ENCODE measurements around the gene SLC12A1. TPM values are rescaled to one million over a fixed set of nuclear protein-coding genes. Genes with fewer than 3 reads are reported as not detected.

SLC12A1 gene
- total RNA-seq, 1 experiment from 2014 or later: 0.15 TPM

DNA sequence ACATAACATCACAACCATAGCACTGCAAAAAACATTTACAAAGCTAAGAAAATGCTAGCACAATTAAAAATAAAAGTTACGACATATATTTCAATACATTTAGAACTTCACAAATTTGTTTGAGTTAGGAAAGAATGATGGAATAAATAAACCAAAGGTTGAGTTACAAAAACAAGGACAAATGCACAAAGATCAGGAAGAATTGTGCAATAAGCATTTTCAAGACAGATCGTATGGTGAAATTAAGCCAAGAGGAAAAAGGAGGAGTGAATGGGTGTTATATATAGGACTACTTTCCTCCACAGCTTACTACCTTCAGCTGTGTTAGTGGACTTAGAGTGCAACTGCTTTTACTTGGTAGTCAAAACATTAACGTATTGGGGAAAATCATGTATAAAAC is 20.6 kb upstream of the SLC12A1 start (continued):
- TF ChIP-seq, protein P1, sequence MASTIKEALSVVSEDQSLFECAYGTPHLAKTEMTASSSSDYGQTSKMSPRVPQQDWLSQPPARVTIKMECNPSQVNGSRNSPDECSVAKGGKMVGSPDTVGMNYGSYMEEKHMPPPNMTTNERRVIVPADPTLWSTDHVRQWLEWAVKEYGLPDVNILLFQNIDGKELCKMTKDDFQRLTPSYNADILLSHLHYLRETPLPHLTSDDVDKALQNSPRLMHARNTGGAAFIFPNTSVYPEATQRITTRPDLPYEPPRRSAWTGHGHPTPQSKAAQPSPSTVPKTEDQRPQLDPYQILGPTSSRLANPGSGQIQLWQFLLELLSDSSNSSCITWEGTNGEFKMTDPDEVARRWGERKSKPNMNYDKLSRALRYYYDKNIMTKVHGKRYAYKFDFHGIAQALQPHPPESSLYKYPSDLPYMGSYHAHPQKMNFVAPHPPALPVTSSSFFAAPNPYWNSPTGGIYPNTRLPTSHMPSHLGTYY (CRISPR knock-in tag; IDR thresholded peaks at IDR 0.05): no peak
- TF ChIP-seq, protein P2, sequence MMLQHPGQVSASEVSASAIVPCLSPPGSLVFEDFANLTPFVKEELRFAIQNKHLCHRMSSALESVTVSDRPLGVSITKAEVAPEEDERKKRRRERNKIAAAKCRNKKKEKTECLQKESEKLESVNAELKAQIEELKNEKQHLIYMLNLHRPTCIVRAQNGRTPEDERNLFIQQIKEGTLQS (CRISPR knock-in tag; conservative IDR thresholded peaks at IDR 0.05): no peak
- TF ChIP-seq, protein P3, sequence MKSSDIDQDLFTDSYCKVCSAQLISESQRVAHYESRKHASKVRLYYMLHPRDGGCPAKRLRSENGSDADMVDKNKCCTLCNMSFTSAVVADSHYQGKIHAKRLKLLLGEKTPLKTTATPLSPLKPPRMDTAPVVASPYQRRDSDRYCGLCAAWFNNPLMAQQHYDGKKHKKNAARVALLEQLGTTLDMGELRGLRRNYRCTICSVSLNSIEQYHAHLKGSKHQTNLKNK (CRISPR knock-in tag; IDR thresholded peaks at IDR 0.05): no peak
- TF ChIP-seq IRF2 (CRISPR knock-in tag; IDR thresholded peaks at IDR 0.05; ENCODE audit: borderline replicate concordance, low read depth): no peak
- TF ChIP-seq, protein P4, sequence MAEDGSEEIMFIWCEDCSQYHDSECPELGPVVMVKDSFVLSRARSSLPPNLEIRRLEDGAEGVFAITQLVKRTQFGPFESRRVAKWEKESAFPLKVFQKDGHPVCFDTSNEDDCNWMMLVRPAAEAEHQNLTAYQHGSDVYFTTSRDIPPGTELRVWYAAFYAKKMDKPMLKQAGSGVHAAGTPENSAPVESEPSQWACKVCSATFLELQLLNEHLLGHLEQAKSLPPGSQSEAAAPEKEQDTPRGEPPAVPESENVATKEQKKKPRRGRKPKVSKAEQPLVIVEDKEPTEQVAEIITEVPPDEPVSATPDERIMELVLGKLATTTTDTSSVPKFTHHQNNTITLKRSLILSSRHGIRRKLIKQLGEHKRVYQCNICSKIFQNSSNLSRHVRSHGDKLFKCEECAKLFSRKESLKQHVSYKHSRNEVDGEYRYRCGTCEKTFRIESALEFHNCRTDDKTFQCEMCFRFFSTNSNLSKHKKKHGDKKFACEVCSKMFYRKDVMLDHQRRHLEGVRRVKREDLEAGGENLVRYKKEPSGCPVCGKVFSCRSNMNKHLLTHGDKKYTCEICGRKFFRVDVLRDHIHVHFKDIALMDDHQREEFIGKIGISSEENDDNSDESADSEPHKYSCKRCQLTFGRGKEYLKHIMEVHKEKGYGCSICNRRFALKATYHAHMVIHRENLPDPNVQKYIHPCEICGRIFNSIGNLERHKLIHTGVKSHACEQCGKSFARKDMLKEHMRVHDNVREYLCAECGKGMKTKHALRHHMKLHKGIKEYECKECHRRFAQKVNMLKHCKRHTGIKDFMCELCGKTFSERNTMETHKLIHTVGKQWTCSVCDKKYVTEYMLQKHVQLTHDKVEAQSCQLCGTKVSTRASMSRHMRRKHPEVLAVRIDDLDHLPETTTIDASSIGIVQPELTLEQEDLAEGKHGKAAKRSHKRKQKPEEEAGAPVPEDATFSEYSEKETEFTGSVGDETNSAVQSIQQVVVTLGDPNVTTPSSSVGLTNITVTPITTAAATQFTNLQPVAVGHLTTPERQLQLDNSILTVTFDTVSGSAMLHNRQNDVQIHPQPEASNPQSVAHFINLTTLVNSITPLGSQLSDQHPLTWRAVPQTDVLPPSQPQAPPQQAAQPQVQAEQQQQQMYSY (CRISPR knock-in tag; IDR thresholded peaks at IDR 0.05): no peak
- TF ChIP-seq, protein P5, sequence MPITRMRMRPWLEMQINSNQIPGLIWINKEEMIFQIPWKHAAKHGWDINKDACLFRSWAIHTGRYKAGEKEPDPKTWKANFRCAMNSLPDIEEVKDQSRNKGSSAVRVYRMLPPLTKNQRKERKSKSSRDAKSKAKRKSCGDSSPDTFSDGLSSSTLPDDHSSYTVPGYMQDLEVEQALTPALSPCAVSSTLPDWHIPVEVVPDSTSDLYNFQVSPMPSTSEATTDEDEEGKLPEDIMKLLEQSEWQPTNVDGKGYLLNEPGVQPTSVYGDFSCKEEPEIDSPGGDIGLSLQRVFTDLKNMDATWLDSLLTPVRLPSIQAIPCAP (CRISPR knock-in tag; IDR thresholded peaks at IDR 0.05): no peak

DNA sequence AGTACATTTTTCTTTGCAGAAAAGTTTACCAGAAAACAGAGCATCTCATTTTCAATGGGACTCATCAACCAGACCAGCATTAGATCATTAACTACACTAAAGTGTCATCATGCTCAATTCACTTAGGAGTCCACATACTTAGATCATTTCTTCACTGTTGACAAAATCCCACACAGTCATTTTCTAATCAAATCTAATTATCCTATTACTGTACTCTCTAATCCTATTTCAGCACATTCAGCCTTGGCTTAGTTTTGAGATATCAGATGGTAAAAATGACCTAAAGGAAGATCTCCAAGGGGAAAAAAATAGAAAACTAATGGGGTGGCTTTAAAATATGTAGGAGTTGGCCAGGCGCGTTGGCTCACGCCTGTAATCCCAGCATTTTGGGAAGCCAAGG is 19.8 kb upstream of the SLC12A1 start:
- no peak for DNase-seq (ENCODE audit: low spot score)
- ChIA-PET POLR2A (no interaction called here), CTCF (no interaction called here)
- ATAC-seq: no peak
- H3K27me3 Mint-ChIP-seq (ENCODE audit: low read depth): peaks cover 4% of the 10 kb centered on the region
- TF ChIP-seq IRF2 (CRISPR knock-in tag; IDR thresholded peaks at IDR 0.05; ENCODE audit: borderline replicate concordance, low read depth): no peak
- no peak for TF ChIP-seq RORB (CRISPR knock-in tag; IDR thresholded peaks at IDR 0.05)
- TF ChIP-seq TEAD4 (CRISPR knock-in tag; IDR thresholded peaks at IDR 0.05): no peak
- TF ChIP-seq, protein P6, sequence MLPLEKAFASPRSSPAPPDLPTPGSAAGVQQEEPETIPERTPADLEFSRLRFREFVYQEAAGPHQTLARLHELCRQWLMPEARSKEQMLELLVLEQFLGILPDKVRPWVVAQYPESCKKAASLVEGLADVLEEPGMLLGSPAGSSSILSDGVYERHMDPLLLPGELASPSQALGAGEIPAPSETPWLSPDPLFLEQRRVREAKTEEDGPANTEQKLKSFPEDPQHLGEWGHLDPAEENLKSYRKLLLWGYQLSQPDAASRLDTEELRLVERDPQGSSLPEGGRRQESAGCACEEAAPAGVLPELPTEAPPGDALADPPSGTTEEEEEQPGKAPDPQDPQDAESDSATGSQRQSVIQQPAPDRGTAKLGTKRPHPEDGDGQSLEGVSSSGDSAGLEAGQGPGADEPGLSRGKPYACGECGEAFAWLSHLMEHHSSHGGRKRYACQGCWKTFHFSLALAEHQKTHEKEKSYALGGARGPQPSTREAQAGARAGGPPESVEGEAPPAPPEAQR (CRISPR knock-in tag; IDR thresholded peaks at IDR 0.05): no peak
- no peak for TF ChIP-seq CBFB (CRISPR knock-in tag; IDR thresholded peaks at IDR 0.05; ENCODE audit: low read depth)
- TF ChIP-seq, protein P7, sequence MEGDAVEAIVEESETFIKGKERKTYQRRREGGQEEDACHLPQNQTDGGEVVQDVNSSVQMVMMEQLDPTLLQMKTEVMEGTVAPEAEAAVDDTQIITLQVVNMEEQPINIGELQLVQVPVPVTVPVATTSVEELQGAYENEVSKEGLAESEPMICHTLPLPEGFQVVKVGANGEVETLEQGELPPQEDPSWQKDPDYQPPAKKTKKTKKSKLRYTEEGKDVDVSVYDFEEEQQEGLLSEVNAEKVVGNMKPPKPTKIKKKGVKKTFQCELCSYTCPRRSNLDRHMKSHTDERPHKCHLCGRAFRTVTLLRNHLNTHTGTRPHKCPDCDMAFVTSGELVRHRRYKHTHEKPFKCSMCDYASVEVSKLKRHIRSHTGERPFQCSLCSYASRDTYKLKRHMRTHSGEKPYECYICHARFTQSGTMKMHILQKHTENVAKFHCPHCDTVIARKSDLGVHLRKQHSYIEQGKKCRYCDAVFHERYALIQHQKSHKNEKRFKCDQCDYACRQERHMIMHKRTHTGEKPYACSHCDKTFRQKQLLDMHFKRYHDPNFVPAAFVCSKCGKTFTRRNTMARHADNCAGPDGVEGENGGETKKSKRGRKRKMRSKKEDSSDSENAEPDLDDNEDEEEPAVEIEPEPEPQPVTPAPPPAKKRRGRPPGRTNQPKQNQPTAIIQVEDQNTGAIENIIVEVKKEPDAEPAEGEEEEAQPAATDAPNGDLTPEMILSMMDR (IDR thresholded peaks at IDR 0.05): no peak
- no peak for TF ChIP-seq FOXJ3 (CRISPR knock-in tag; IDR thresholded peaks at IDR 0.05; ENCODE audit: borderline replicate concordance)
- TF ChIP-seq, protein P8, sequence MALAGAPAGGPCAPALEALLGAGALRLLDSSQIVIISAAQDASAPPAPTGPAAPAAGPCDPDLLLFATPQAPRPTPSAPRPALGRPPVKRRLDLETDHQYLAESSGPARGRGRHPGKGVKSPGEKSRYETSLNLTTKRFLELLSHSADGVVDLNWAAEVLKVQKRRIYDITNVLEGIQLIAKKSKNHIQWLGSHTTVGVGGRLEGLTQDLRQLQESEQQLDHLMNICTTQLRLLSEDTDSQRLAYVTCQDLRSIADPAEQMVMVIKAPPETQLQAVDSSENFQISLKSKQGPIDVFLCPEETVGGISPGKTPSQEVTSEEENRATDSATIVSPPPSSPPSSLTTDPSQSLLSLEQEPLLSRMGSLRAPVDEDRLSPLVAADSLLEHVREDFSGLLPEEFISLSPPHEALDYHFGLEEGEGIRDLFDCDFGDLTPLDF (CRISPR knock-in tag; IDR thresholded peaks at IDR 0.05): no peak
- no peak for TF ChIP-seq ZNF219 (CRISPR knock-in tag; IDR thresholded peaks at IDR 0.05; ENCODE audit: borderline replicate concordance)
- TF ChIP-seq, protein P9, sequence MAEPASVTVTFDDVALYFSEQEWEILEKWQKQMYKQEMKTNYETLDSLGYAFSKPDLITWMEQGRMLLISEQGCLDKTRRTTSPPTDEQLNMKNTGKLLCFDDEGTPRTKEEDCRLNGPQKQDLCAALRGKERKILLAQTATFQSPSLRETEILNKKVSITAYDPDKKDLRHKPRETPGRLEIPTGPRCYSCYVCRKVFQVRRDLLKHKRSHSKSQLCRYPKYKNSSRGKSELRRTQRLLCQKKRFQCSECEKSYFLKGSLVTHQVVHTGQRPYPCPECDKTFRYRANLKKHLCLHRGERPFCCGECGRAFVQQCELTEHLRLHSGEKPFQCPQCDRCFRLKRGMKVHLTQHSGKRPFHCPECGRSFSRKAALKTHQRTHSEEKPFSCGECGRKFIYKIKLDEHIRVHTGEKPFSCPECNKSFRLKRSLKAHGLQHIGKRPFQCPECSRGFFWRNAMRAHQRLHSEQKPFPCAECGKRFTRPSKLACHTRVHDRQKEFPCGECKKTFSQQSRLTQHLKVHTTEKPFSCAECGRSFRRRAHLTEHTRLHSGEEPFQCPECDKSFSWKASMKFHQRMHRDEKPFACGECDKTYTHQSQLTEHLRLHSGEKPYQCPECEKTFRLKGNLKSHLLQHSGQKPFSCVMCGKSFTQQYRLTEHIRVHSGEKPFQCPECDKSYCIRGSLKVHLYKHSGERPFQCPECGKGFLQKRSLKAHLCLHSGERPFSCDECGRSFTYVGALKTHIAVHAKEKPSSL (CRISPR knock-in tag; conservative IDR thresholded peaks at IDR 0.05): no peak
- TF ChIP-seq FOXK1 (CRISPR knock-in tag; IDR thresholded peaks at IDR 0.05): no peak
- TF ChIP-seq KAT7 (CRISPR knock-in tag; IDR thresholded peaks at IDR 0.05; ENCODE audit: borderline replicate concordance): no peak
- TF ChIP-seq, protein P10, sequence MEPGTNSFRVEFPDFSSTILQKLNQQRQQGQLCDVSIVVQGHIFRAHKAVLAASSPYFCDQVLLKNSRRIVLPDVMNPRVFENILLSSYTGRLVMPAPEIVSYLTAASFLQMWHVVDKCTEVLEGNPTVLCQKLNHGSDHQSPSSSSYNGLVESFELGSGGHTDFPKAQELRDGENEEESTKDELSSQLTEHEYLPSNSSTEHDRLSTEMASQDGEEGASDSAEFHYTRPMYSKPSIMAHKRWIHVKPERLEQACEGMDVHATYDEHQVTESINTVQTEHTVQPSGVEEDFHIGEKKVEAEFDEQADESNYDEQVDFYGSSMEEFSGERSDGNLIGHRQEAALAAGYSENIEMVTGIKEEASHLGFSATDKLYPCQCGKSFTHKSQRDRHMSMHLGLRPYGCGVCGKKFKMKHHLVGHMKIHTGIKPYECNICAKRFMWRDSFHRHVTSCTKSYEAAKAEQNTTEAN (CRISPR knock-in tag; IDR thresholded peaks at IDR 0.05): no peak
- TF ChIP-seq, protein P11, sequence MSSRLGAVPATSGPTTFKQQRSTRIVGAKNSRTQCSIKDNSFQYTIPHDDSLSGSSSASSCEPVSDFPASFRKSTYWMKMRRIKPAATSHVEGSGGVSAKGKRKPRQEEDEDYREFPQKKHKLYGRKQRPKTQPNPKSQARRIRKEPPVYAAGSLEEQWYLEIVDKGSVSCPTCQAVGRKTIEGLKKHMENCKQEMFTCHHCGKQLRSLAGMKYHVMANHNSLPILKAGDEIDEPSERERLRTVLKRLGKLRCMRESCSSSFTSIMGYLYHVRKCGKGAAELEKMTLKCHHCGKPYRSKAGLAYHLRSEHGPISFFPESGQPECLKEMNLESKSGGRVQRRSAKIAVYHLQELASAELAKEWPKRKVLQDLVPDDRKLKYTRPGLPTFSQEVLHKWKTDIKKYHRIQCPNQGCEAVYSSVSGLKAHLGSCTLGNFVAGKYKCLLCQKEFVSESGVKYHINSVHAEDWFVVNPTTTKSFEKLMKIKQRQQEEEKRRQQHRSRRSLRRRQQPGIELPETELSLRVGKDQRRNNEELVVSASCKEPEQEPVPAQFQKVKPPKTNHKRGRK (CRISPR knock-in tag; IDR thresholded peaks at IDR 0.05; ENCODE audit: borderline replicate concordance): no peak
- no peak overlapping the region for H3K4me3 Mint-ChIP-seq
- H3K27ac Mint-ChIP-seq: no peak overlapping the region
- peaks cover 6% of the 10 kb centered on the region for H3K4me1 Mint-ChIP-seq
- peaks cover 10% of the 10 kb centered on the region; the same call in 1 of the 2 replicates for H3K9me3 Mint-ChIP-seq
- no peaks in the 10 kb centered on the region for H3K36me3 Mint-ChIP-seq

All from WTC11 (cell line).